Activated T-helper 2 cell treated with anti-CD3 and anti-CD28 coated beads, Interferon-gamma antibody, Interleukin-2, Interleukin-4, amounts not matched to agents 10 μg/mL and 5 μg/mL and 100 μg/mL, durations not matched to agents 14 hours and 24 hours and 36 hours (primary cell): ENCODE results near the gene MYO5C. TPM values are rescaled to one million over a fixed set of nuclear protein-coding genes. Genes with fewer than 3 reads are reported as not detected.
"Not testable (repeated sequence)": the region's sequence is repeated elsewhere in the genome, so short reads cannot be mapped to it uniquely, and the experiment has no call there.

ENCODE experiments used
- DNase-seq: peaks from one replicate; pipeline ENCODE4 v3.0.0; 2021; ENCODE audit warnings: low spot score
- H3K27ac Mint-ChIP-seq: one replicate; pipeline ENCODE4 v1.8.0; 2021; ENCODE audit warnings: mixed read lengths
- H3K27me3 Mint-ChIP-seq: one replicate; pipeline ENCODE4 v1.8.0; 2021; ENCODE audit warnings: low read depth, mixed read lengths
- H3K36me3 Mint-ChIP-seq: one replicate; pipeline ENCODE4 v1.8.0; 2021; ENCODE audit warnings: low read depth, mixed read lengths
- H3K4me1 Mint-ChIP-seq: one replicate; pipeline ENCODE4 v1.8.0; 2021; ENCODE audit warnings: low read depth, mixed read lengths
- H3K4me3 Mint-ChIP-seq: one replicate; pipeline ENCODE4 v1.8.0; 2021; ENCODE audit warnings: low read depth, mild to moderate bottlenecking, moderate library complexity, mixed read lengths
- H3K9me3 Mint-ChIP-seq: one replicate; pipeline ENCODE4 v1.8.0; 2021; ENCODE audit warnings: mixed read lengths
- intact Hi-C: fragments of 100-400 bp; cut with micrococcal nuclease; formaldehyde crosslinking; loops from one replicate; pipeline ENCODE4 v1.15.1; 2023
- total RNA-seq: library from RNA; stranded (reverse); gene quantifications from 2 replicates; pipeline ENCODE4 v1.2.3, GENCODE V29; 2022

MYO5C gene
- total RNA-seq, 1 donor from 2014 or later: 0.32 TPM

DNA sequence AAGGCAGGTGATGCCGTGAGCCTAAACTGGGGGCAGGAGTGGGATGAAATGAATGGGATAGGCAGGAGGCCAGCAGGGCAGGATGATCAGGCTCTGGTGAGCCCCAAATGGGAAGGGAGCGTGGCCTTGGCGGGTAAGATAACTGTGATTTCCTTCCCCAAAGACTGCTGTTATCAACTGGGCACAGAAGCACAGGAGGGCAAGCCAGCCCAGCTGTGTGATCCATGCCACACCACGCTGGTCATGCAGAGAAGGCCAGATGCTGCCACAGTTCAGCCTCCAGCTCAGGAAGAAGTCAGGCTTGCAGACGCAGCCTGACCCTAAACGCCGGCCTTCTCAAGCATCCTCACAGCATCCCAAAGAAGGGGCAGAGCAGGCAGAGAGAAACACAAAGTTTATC lies 52.3 kb downstream of the MYO5C start:
- Mint-ChIP-seq H3K27ac (no peak overlapping the region), H3K36me3 (no peaks in the 10 kb centered on the region)

DNA sequence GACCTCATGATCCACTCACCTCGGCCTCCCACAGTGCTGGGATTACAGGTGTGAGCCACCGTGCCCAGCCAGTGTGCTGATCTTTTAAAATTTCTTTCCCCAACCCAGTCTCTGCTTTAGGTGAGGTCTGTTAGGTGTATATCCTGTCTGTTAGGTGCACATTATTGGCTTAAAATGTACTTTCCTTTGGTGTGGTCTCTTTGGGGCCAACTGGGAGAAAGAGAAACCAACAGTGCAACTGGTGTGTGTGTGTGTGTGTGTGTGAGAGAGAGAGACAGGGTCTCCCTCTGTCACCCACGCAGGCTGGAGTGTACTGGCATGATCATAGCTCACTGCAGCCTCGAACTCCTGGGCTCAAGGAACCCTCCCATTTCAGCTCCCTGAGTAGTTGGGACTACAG lies 54.1 kb downstream of the MYO5C start:
- intact Hi-C loops: no loop called here
- Mint-ChIP-seq H3K4me1 (peaks cover 9% of the 10 kb centered on the region), H3K36me3 (no peaks in the 10 kb centered on the region), H3K9me3 (no peaks in the 10 kb centered on the region), H3K27me3 (no peaks in the 10 kb centered on the region), H3K27ac (no peak overlapping the region), H3K4me3 (no peak overlapping the region)
- DNase-seq: no peak

More for the DNA sequence above, 52.3 kb downstream of the MYO5C start:
- no peak for DNase-seq
- Mint-ChIP-seq H3K27me3 (peaks cover 6% of the 10 kb centered on the region), H3K4me1 (peaks cover 9% of the 10 kb centered on the region), H3K9me3 (no peaks in the 10 kb centered on the region), H3K4me3 (no peak overlapping the region)
- intact Hi-C loops: no loop called here

DNA sequence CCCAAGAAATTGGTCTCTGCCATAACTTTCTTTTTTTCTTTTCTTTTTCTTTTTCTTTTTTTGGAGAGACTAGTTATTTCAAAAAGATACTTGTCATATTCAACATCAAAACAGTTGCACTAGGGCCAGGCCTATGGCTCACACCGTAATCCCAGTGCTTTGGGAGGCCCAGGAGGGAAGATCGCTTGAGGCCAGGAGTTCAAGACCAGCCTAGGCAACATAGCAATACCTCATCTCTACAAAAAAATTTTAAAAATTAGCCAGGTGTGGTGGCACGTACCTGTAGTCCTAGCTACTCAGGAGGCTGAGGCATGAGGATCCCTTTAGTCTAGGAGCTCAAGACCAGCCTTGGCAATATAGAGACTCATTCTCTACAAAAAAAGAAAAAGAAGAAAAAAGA lies 55.4 kb downstream of the MYO5C start:
- H3K4me1 Mint-ChIP-seq: peaks cover 12% of the 10 kb centered on the region
- intact Hi-C loops: no loop called here

DNA sequence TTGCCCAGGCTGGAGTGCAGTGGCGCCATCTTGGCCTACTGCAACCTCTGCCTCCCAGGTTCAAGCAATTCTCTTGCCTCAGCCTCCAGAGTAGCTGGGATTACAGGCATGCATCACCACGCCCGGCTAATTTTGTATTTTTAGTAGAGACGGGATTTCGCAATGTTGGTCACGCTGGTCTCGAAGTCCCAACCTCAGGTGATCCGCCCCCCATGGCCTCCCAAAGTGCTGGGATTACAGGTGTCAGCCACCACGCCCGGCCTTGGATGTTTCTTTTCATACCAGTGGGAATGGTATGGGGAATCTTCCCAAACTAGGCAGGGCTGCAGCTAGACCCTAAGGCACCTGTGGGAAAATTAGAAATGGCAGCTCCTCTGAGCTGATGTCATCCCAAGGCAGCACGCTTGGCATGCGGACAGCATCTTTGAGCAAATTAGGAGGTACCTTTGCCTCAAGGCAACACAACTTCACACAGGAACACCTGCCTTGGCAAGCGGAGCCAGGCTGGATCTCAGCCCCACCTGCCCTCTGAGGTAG lies 56.5 kb downstream of the MYO5C start:
- DNase-seq, H3K9me3 Mint-ChIP-seq, H3K36me3 Mint-ChIP-seq, H3K27me3 Mint-ChIP-seq, H3K27ac Mint-ChIP-seq, intact Hi-C loops, H3K4me3 Mint-ChIP-seq: not testable (repeated sequence)
- H3K4me1 Mint-ChIP-seq: peaks cover 14% of the 10 kb centered on the region

More for the DNA sequence above, 55.4 kb downstream of the MYO5C start:
- Mint-ChIP-seq H3K27me3 (no peaks in the 10 kb centered on the region), H3K4me3 (no peak overlapping the region), H3K36me3 (no peaks in the 10 kb centered on the region), H3K27ac (no peak overlapping the region), H3K9me3 (no peaks in the 10 kb centered on the region)
- no peak for DNase-seq

DNA sequence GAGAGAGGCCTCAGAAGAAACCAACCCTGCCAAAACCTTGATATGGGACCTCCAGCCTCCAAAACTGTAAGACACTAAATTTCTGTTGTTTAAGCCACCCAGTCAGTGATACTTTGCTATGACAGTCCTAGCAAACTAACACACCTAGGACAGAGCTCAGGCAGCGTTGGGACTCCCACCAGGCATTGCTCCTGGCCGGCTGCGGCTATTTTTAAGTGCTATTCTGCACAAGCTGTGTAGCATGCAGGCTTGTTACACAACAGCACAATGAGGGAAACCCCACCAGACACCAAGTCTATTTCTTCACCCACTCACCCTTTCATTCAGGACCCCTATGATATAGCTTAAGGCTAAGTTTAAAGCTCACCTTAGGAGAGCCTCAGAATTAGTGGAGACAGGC lies 57.5 kb downstream of the MYO5C start:
- H3K4me1 Mint-ChIP-seq: peaks cover 21% of the 10 kb centered on the region
- H3K27me3 Mint-ChIP-seq: no peaks in the 10 kb centered on the region
- H3K4me3 Mint-ChIP-seq: no peak overlapping the region
- no peak for DNase-seq
- H3K27ac Mint-ChIP-seq: no peak overlapping the region
- no peaks in the 10 kb centered on the region for H3K9me3 Mint-ChIP-seq
- H3K36me3 Mint-ChIP-seq: no peaks in the 10 kb centered on the region
- intact Hi-C loops: no loop called here

DNA sequence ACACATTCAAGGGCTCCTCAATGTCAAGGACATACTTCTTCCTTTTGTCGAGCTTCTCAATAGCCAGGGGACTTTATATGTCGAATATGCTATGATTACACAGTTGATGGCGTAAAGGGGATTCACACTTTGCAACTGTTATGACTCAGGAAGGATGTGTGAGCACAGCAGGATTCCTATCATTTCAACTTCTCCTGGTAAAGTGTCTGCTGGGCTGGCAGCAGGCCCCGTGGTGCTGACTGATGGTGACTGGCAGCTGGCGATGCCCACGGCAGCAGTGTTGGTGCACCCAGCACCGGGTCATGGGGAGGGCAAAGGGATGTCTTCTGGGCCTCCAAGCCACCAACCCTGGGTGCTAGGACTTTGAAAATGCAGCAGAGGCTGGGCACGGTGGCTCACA lies 59.6 kb downstream of the MYO5C start:
- Mint-ChIP-seq H3K36me3 (no peaks in the 10 kb centered on the region), H3K4me1 (peaks cover 22% of the 10 kb centered on the region), H3K4me3 (no peak overlapping the region), H3K27ac (no peak overlapping the region), H3K9me3 (no peaks in the 10 kb centered on the region), H3K27me3 (no peaks in the 10 kb centered on the region)
- intact Hi-C loops: no loop called here
- no peak for DNase-seq

DNA sequence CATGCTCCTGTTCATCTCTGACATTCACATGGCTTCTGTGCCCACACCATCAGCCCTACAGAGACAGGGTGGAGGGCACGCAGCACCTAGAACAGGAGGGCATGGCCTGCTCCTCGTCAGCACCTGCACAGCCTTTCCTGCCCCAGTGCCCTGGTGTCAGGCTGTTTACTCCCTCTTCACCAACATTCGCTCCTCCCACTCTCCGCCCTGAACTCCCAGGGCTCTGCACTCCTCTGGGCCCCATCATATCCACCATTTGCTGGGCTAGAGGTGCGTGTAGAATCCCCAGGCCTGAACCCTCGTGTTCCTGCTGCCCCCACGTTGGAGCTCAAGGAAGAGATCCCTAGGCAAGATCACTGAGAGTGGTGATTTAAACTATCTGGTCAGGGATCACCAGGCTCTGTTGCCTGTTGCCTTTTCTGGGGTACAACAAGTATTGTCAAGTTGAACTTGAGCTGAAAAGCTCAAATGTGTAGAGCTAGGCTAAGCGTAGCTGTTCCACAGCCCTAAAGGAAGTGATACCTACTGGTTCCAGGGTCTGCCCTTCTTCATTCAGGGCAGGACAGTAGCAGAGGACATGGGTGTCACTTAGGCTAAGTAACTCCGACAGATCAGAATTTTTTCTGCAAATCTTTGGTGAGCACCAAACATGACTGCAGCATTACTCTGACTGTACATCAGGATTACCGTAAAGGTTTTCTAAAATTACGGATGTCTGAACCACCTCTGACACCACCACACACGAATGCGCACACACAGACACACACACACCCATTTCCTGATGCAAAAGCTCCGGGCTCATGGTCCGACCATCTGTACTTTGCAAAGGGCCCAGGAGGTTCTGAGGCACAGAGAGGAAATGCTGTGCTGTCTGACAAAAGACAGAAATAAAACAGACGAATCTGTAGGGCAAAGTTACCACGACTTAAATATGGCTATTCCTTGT lies 60.7 kb downstream of the MYO5C start:
- intact Hi-C loops: no loop called here
- Mint-ChIP-seq H3K36me3 (no peaks in the 10 kb centered on the region), H3K4me3 (no peak overlapping the region), H3K9me3 (no peaks in the 10 kb centered on the region), H3K4me1 (peaks cover 20% of the 10 kb centered on the region), H3K27ac (no peak overlapping the region), H3K27me3 (no peaks in the 10 kb centered on the region)
- DNase-seq: no peak

DNA sequence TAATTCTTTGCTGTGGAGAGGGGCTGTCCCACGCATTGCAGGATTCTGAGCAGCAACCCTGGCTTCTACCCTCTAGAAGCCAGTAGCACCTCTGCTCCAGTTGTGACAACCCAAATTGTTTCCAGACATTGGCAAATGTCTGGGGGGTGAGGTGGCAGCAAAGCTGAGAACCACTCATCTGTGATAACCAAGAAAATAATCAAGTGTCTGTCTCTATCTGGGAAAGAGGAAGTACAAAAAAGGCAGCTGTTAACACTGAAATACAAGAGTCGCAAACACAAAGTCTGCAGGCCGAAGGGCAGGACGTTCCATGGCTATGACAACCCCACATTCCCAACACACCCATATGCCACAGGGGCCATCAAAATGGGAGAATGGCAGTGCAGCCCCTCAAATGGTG lies 62.2 kb downstream of the MYO5C start:
- Mint-ChIP-seq H3K4me3 (no peak overlapping the region), H3K36me3 (no peaks in the 10 kb centered on the region), H3K9me3 (no peaks in the 10 kb centered on the region), H3K4me1 (peaks cover 20% of the 10 kb centered on the region), H3K27ac (no peak overlapping the region), H3K27me3 (no peaks in the 10 kb centered on the region)
- intact Hi-C loops: no loop called here
- DNase-seq: no peak

DNA sequence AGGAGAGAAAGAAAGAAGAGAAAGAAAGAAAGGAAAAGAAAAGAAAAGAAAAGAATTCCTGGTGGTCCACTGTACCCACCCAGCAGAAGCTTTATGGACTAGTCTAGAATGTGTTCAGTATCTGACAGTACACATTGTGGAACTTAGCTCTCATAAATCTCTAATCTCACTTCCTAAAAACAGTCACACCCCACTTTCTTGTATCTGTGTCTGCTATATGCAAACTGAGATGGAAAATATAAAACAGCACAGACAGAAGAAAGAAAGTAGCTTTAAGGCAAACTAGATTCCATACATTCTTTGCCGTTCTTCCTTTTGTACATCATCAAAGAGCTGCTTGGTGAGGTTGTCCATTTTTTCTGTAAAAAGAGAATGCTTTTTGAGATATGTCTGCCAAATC lies 63.3 kb downstream of the MYO5C start:
- Mint-ChIP-seq H3K4me3 (no peak overlapping the region), H3K9me3 (no peaks in the 10 kb centered on the region), H3K27ac (no peak overlapping the region), H3K27me3 (no peaks in the 10 kb centered on the region), H3K4me1 (peaks cover 20% of the 10 kb centered on the region), H3K36me3 (no peaks in the 10 kb centered on the region)
- DNase-seq: no peak
- intact Hi-C loops: no loop called here

DNA sequence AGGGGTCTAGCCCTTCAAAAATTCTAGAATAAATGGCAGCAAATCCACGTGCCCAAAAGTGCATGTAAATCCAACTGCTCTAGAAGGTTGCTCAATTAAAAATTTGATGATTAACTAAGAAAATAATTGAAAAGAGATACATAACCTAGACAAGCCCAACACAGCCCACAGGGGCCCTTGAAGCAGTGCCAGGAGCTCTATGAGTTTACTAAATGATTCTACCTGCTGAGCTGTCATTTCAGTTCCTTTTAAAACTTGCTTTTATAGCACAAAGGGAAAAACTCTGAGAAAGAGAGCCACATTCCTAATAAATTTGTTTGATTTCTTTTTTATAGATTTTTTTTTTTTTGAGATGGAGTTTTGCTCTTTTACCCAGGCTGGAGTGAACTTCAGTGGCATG lies 65.5 kb downstream of the MYO5C start:
- no peak for DNase-seq
- Mint-ChIP-seq H3K4me1 (peaks cover 18% of the 10 kb centered on the region), H3K27ac (no peak overlapping the region), H3K36me3 (no peaks in the 10 kb centered on the region), H3K27me3 (no peaks in the 10 kb centered on the region), H3K9me3 (no peaks in the 10 kb centered on the region), H3K4me3 (no peak overlapping the region)
- intact Hi-C loops: no loop called here

DNA sequence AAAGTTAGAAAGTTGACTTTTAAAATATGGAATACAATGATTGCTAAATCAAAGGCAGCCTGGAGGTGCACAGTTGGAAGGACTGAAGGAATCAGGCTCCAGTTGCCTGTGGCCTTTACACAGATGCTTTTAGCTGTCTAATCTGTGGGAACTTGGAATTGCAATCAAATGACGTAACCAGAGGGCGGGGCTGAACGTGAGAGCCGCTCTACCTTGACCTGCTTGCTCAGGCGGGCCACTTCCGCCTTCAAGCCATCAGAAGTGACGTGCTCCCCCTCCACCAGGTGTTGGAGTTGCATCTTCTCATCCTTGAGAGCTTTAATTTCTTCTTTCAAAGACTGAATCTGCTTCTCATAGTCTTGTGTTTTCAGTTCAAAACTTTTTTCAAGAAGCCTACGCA lies 66.7 kb downstream of the MYO5C start:
- Mint-ChIP-seq H3K4me1 (peaks cover 22% of the 10 kb centered on the region), H3K27me3 (no peaks in the 10 kb centered on the region), H3K4me3 (no peak overlapping the region), H3K27ac (no peak overlapping the region), H3K36me3 (no peaks in the 10 kb centered on the region), H3K9me3 (no peaks in the 10 kb centered on the region)
- no peak for DNase-seq
- intact Hi-C loops: no loop called here

DNA sequence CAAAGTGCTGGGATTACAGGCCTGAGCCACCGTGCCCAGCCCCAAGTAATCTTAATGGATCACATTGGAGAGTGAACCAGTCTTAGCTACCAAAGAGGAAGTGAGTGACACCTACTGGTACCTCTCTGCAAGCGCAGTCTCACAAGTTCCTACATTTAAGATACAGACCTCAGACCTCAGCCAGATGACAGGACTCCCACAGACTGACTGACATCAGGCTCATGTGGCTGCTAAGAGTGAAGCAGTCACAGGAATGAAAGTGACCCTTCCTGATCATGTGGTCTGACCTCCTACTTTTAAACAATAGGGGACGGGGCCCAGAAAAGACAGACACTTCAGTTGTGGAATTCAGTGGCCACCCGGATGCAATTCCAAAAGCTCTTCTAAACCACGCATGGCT lies 68.1 kb downstream of the MYO5C start:
- DNase-seq: peak; percentile 65
- Mint-ChIP-seq H3K27ac (no peak overlapping the region), H3K9me3 (no peaks in the 10 kb centered on the region), H3K36me3 (no peaks in the 10 kb centered on the region), H3K27me3 (no peaks in the 10 kb centered on the region), H3K4me1 (peaks cover 21% of the 10 kb centered on the region), H3K4me3 (no peak overlapping the region)
- intact Hi-C loops: loop anchor here (1.0 to 2.0 kb wide), 3 partner anchors 49 to 339 kb away; no protein-coding TSS in a partner anchor

DNA sequence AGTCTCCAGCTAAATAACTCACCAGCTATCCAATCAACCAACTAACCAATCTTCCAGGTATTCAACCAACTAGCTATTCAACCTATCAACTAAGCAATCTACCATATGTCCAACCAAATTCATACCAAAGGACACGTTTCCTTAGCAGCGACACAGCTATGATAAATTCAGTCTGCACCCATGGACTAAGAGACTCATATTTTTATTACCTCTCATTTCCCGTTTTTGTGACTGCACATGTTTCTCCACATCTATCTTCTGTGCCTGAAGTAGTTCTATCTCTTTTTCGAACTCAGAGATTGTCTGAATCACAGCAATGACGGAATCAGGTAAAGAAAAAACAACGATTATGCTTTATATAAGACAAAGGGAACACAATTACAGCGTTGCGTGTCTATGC lies 70.4 kb downstream of the MYO5C start:
- intact Hi-C loops: no loop called here
- Mint-ChIP-seq H3K9me3 (no peaks in the 10 kb centered on the region), H3K27ac (no peak overlapping the region), H3K4me3 (no peak overlapping the region), H3K27me3 (no peaks in the 10 kb centered on the region), H3K4me1 (peaks cover 31% of the 10 kb centered on the region), H3K36me3 (no peaks in the 10 kb centered on the region)
- DNase-seq: no peak
